ENCODE data around the gene UBASH3A. TPM values are rescaled to one million over a fixed set of nuclear protein-coding genes. Genes with fewer than 3 reads are reported as not detected.

Gene UBASH3A
- polyA plus RNA-seq, 1 of the 3 experiments (the other 2 are of a cell fraction): not detected

GRCh38 chr21:42471206-42471605 is 67.5 kb downstream of the UBASH3A start:
- no peak for DNase-seq
- WGBS (ENCODE audit: low lambda C conversion rate): 79% methylated on average over 9 of the region's 9 CpGs
- Histone ChIP-seq H2AFZ (ENCODE audit: low read depth) (no peak overlapping the region), H3K9ac (no peak overlapping the region), H3K36me3 (replicated peaks in 1 of 2; ENCODE audit: control insufficient read depth in 1 of 2, insufficient read depth in 2 of 2, low read length in 1 of 2) (no peaks in the 10 kb centered on the region), H3K4me2 (no peak overlapping the region), H3K79me2 (ENCODE audit: insufficient read depth) (no peaks in the 10 kb centered on the region), H3K4me3 (ENCODE audit: low read depth in 2 of 2, low read length in 1 of 2) (no peak overlapping the region), H3K4me1 (ENCODE audit: control insufficient read depth in 1 of 2, insufficient read depth in 2 of 2, low read depth in 1 of 2, low read length in 1 of 2) (peaks cover 0 to 9% of the 10 kb centered on the region in 2 experiments; a peak in 2 of 4 replicates), H3K27ac (ENCODE audit: low read depth in 2 of 2, low read length in 1 of 2) (no peak overlapping the region), H3F3A (replicated peaks; ENCODE audit: insufficient read depth) (no peaks in the 10 kb centered on the region), H3K9me3 (no peaks in the 10 kb centered on the region), H3K27me3 (ENCODE audit: insufficient read depth) (no peaks in the 10 kb centered on the region), H4K20me1 (ENCODE audit: insufficient read depth) (no peaks in the 10 kb centered on the region), H3K9me2 (no peaks in the 10 kb centered on the region)
- ChIA-PET POLR2A (no interaction called here), CTCF (no interaction called here)
- TF ChIP-seq PBX3 (IDR thresholded peaks at IDR 0.05): no peak
- no peak for TF ChIP-seq USF2 (IDR thresholded peaks at IDR 0.05; ENCODE audit: borderline replicate concordance, low read depth, low read length)
- TF ChIP-seq MEF2A (IDR thresholded peaks at IDR 0.05; ENCODE audit: borderline replicate concordance, low read depth): no peak
- TF ChIP-seq CHD2 (IDR thresholded peaks at IDR 0.05; ENCODE audit: low read length, partially characterized antibody): no peak
- TF ChIP-seq TCF12 (IDR thresholded peaks at IDR 0.05): no peak
- no peak for TF ChIP-seq MAX (IDR thresholded peaks at IDR 0.05; ENCODE audit: low read depth)
- no peak for TF ChIP-seq TAF1 (IDR thresholded peaks at IDR 0.05; ENCODE audit: borderline replicate concordance, low read depth, low read length)
- no peak for TF ChIP-seq EZH2phosphoT487 (IDR thresholded peaks at IDR 0.05; ENCODE audit: borderline replicate concordance, low read depth)
- TF ChIP-seq RXRA (IDR thresholded peaks at IDR 0.05; ENCODE audit: borderline replicate concordance, low read depth): no peak
- TF ChIP-seq FOSL2 (IDR thresholded peaks at IDR 0.05; ENCODE audit: borderline replicate concordance, low read depth): no peak
- TF ChIP-seq YY1 (IDR thresholded peaks at IDR 0.05; ENCODE audit: low read depth): no peak
- TF ChIP-seq ZBTB33 (IDR thresholded peaks at IDR 0.05; ENCODE audit: borderline replicate concordance, low read depth): no peak
- TF ChIP-seq GABPA (IDR thresholded peaks at IDR 0.05; ENCODE audit: low read depth): no peak
- TF ChIP-seq REST (IDR thresholded peaks at IDR 0.05; ENCODE audit: low read depth, low read length): no peak
- no peak for TF ChIP-seq EP300 (IDR thresholded peaks at IDR 0.05; ENCODE audit: borderline replicate concordance in 1 of 2, low read depth in 1 of 2, low read length in 1 of 2)
- TF ChIP-seq JUND (IDR thresholded peaks at IDR 0.05): no peak
